ENCODE data around the gene TRRAP. TPM values are rescaled to one million over a fixed set of nuclear protein-coding genes. Genes with fewer than 3 reads are reported as not detected.
A peak's percentile ranks its signal among the peaks of the same experiment; 100 is the strongest.

The TRRAP gene
- total RNA-seq, 1 experiment from 2014 or later, result 26.1 TPM

GRCh38 chr7:99021941-99022560 is 143.7 kb downstream of the TRRAP start:
- Histone ChIP-seq H3K9me2 (replicated peaks; ENCODE audit: insufficient read depth, low read length) (no peaks in the 10 kb centered on the region), H2AFZ (ENCODE audit: low read length) (no peak overlapping the region), H3K27me3 (ENCODE audit: low read length) (no peaks in the 10 kb centered on the region), H3K9ac (ENCODE audit: low read length) (no peak overlapping the region), H3K36me3 (ENCODE audit: insufficient read depth, low read length) (peaks cover 28% of the 10 kb centered on the region), H4K20me1 (ENCODE audit: insufficient read depth, low read depth, low read length) (no peaks in the 10 kb centered on the region), H3K4me3 (ENCODE audit: low read length) (no peak overlapping the region), H3K9me3 (ENCODE audit: low read length) (no peaks in the 10 kb centered on the region), H3K4me1 (ENCODE audit: low read length) (peaks cover 20% of the 10 kb centered on the region), H3K27ac (ENCODE audit: low read length) (peak overlapping the region; percentile 66), H3K79me2 (ENCODE audit: low read length) (peaks cover 38% of the 10 kb centered on the region), H3K4me2 (ENCODE audit: low read depth, low read length, poor library complexity, severe bottlenecking) (peak overlapping the region; percentile 14)
- peak; percentile 59 for DNase-seq

GRCh38 chr7:99024066-99024465 is 145.7 kb downstream of the TRRAP start:
- peaks cover 20% of the 10 kb centered on the region for H3K79me2 ChIP-seq (ENCODE audit: low read length)
- H3K27ac ChIP-seq (ENCODE audit: low read length), result no peak overlapping the region
- H3K4me2 ChIP-seq (ENCODE audit: low read depth, low read length, poor library complexity, severe bottlenecking), result no peak overlapping the region
- no peak overlapping the region for H2AFZ ChIP-seq (ENCODE audit: low read length)
- H3K9me3 ChIP-seq (ENCODE audit: low read length), result no peaks in the 10 kb centered on the region
- H3K36me3 ChIP-seq (ENCODE audit: insufficient read depth, low read length), result peaks cover 29% of the 10 kb centered on the region
- H3K4me3 ChIP-seq (ENCODE audit: low read length), result no peak overlapping the region
- H3K27me3 ChIP-seq (ENCODE audit: low read length), result no peaks in the 10 kb centered on the region
- H3K9me2 ChIP-seq (replicated peaks; ENCODE audit: insufficient read depth, low read length), result no peaks in the 10 kb centered on the region
- no peak for DNase-seq
- no peaks in the 10 kb centered on the region for H4K20me1 ChIP-seq (ENCODE audit: insufficient read depth, low read depth, low read length)
- no peak overlapping the region for H3K9ac ChIP-seq (ENCODE audit: low read length)
- peaks cover 15% of the 10 kb centered on the region for H3K4me1 ChIP-seq (ENCODE audit: low read length)

GRCh38 chr7:99027241-99027640 is 148.9 kb downstream of the TRRAP start:
- Histone ChIP-seq H3K9me2 (replicated peaks; ENCODE audit: insufficient read depth, low read length) (no peaks in the 10 kb centered on the region), H3K27me3 (ENCODE audit: low read length) (no peaks in the 10 kb centered on the region), H4K20me1 (ENCODE audit: insufficient read depth, low read depth, low read length) (0 out of 2 replicates have a peak, but pooled peaks cover 4% of the 10 kb centered on the region), H2AFZ (ENCODE audit: low read length) (no peak overlapping the region), H3K4me2 (ENCODE audit: low read depth, low read length, poor library complexity, severe bottlenecking) (no peak overlapping the region), H3K9ac (ENCODE audit: low read length) (no peak overlapping the region), H3K4me1 (ENCODE audit: low read length) (peaks cover 1% of the 10 kb centered on the region), H3K27ac (ENCODE audit: low read length) (no peak overlapping the region), H3K36me3 (ENCODE audit: insufficient read depth, low read length) (peaks cover 39% of the 10 kb centered on the region), H3K9me3 (ENCODE audit: low read length) (no peaks in the 10 kb centered on the region), H3K79me2 (ENCODE audit: low read length) (peaks cover 6% of the 10 kb centered on the region; the same call in 1 of the 2 replicates), H3K4me3 (ENCODE audit: low read length) (no peak overlapping the region)
- no peak for DNase-seq

GRCh38 chr7:99027841-99028240 is 149.5 kb downstream of the TRRAP start:
- no peak overlapping the region for H3K4me2 ChIP-seq (ENCODE audit: low read depth, low read length, poor library complexity, severe bottlenecking)
- no peak overlapping the region for H3K9ac ChIP-seq (ENCODE audit: low read length)
- H3K79me2 ChIP-seq (ENCODE audit: low read length), result peaks cover 6% of the 10 kb centered on the region; the same call in 1 of the 2 replicates
- DNase-seq, result no peak
- H3K27me3 ChIP-seq (ENCODE audit: low read length), result no peaks in the 10 kb centered on the region
- no peaks in the 10 kb centered on the region for H3K9me2 ChIP-seq (replicated peaks; ENCODE audit: insufficient read depth, low read length)
- no peak overlapping the region for H3K4me3 ChIP-seq (ENCODE audit: low read length)
- H3K36me3 ChIP-seq (ENCODE audit: insufficient read depth, low read length), result peaks cover 39% of the 10 kb centered on the region
- H3K27ac ChIP-seq (ENCODE audit: low read length), result no peak overlapping the region
- H3K9me3 ChIP-seq (ENCODE audit: low read length), result no peaks in the 10 kb centered on the region
- 0 out of 2 replicates have a peak, but pooled peaks cover 4% of the 10 kb centered on the region for H4K20me1 ChIP-seq (ENCODE audit: insufficient read depth, low read depth, low read length)
- no peaks in the 10 kb centered on the region for H3K4me1 ChIP-seq (ENCODE audit: low read length)
- no peak overlapping the region for H2AFZ ChIP-seq (ENCODE audit: low read length)

GRCh38 chr7:99028261-99028973 is 150.1 kb downstream of the TRRAP start:
- H2AFZ ChIP-seq (ENCODE audit: low read length), result no peak overlapping the region
- H3K36me3 ChIP-seq (ENCODE audit: insufficient read depth, low read length), result peaks cover 39% of the 10 kb centered on the region
- H3K27me3 ChIP-seq (ENCODE audit: low read length), result no peaks in the 10 kb centered on the region
- H4K20me1 ChIP-seq (ENCODE audit: insufficient read depth, low read depth, low read length), result 0 out of 2 replicates have a peak, but pooled peaks cover 4% of the 10 kb centered on the region
- H3K4me2 ChIP-seq (ENCODE audit: low read depth, low read length, poor library complexity, severe bottlenecking), result no peak overlapping the region
- H3K9me3 ChIP-seq (ENCODE audit: low read length), result no peaks in the 10 kb centered on the region
- H3K27ac ChIP-seq (ENCODE audit: low read length), result no peak overlapping the region
- no peak overlapping the region for H3K9ac ChIP-seq (ENCODE audit: low read length)
- no peak overlapping the region for H3K4me3 ChIP-seq (ENCODE audit: low read length)
- DNase-seq, result no peak
- H3K79me2 ChIP-seq (ENCODE audit: low read length), result peaks cover 6% of the 10 kb centered on the region; the same call in 1 of the 2 replicates
- H3K4me1 ChIP-seq (ENCODE audit: low read length), result no peaks in the 10 kb centered on the region
- H3K9me2 ChIP-seq (replicated peaks; ENCODE audit: insufficient read depth, low read length), result no peaks in the 10 kb centered on the region

GRCh38 chr7:99029466-99030435 is 151.4 kb downstream of the TRRAP start:
- Histone ChIP-seq H3K9ac (ENCODE audit: low read length) (no peak overlapping the region), H3K27me3 (ENCODE audit: low read length) (no peaks in the 10 kb centered on the region), H3K4me3 (ENCODE audit: low read length) (no peak overlapping the region), H2AFZ (ENCODE audit: low read length) (no peak overlapping the region), H4K20me1 (ENCODE audit: insufficient read depth, low read depth, low read length) (0 out of 2 replicates have a peak, but pooled peaks cover 4% of the 10 kb centered on the region), H3K4me2 (ENCODE audit: low read depth, low read length, poor library complexity, severe bottlenecking) (no peak overlapping the region), H3K79me2 (ENCODE audit: low read length) (no peaks in the 10 kb centered on the region), H3K36me3 (ENCODE audit: insufficient read depth, low read length) (peaks cover 51% of the 10 kb centered on the region), H3K9me3 (ENCODE audit: low read length) (no peaks in the 10 kb centered on the region), H3K27ac (ENCODE audit: low read length) (no peak overlapping the region), H3K4me1 (ENCODE audit: low read length) (no peaks in the 10 kb centered on the region), H3K9me2 (replicated peaks; ENCODE audit: insufficient read depth, low read length) (no peaks in the 10 kb centered on the region)
- DNase-seq, result no peak

- peaks cover 56% of the 10 kb centered on the region for H3K36me3 ChIP-seq (ENCODE audit: insufficient read depth, low read length)
- no peaks in the 10 kb centered on the region for H3K4me1 ChIP-seq (ENCODE audit: low read length)
- no peaks in the 10 kb centered on the region for H3K9me2 ChIP-seq (replicated peaks; ENCODE audit: insufficient read depth, low read length)
- H3K79me2 ChIP-seq (ENCODE audit: low read length), result no peaks in the 10 kb centered on the region
- no peaks in the 10 kb centered on the region for H3K9me3 ChIP-seq (ENCODE audit: low read length)
- 0 out of 2 replicates have a peak, but pooled peaks cover 4% of the 10 kb centered on the region for H4K20me1 ChIP-seq (ENCODE audit: insufficient read depth, low read depth, low read length)
- no peaks in the 10 kb centered on the region for H3K27me3 ChIP-seq (ENCODE audit: low read length)
- no peak overlapping the region for H3K9ac ChIP-seq (ENCODE audit: low read length)
- H3K4me2 ChIP-seq (ENCODE audit: low read depth, low read length, poor library complexity, severe bottlenecking), result no peak overlapping the region
- no peak for DNase-seq
- no peak overlapping the region for H3K27ac ChIP-seq (ENCODE audit: low read length)
- no peak overlapping the region for H2AFZ ChIP-seq (ENCODE audit: low read length)
- no peak overlapping the region for H3K4me3 ChIP-seq (ENCODE audit: low read length)
Observed at GRCh38 chr7:99030457-99030856, 152.1 kb downstream of the TRRAP start.

Measured in Karpas-422 (cell line).